Activated B cell treated with CpG ODN at 0.5 μM for 24 hours (primary cell): ENCODE data around the gene CCDC81. TPM values are rescaled to one million over a fixed set of nuclear protein-coding genes. Genes with fewer than 3 reads are reported as not detected.

Experiments
- ATAC-seq: fragments of 200-7000 bp; cut with Tn5 transposase; one replicate; pipeline ENCODE4 v1.10.0; 2021; ENCODE audit warnings: low read depth, mild to moderate bottlenecking, moderate library complexity
- CTCF ChIA-PET: fragments of 350-600 bp; sonication (Branson Sonifier 250); formaldehyde crosslinking; loops from one replicate; lab custom pipeline; 2021; ENCODE audit warnings: antibody characterized with exemption; lab: Charles Lee
- POLR2A ChIA-PET: fragments of 350-600 bp; sonication (Branson Sonifier 250); formaldehyde crosslinking; loops from one replicate; lab custom pipeline; 2021; ENCODE audit warnings: antibody characterized with exemption; lab: Charles Lee
- DNase-seq: peaks from one replicate; pipeline ENCODE4 v3.0.0; 2022
- H3K27ac Mint-ChIP-seq: one replicate; pipeline ENCODE4 v1.8.0; 2020; ENCODE audit warnings: mixed read lengths
- H3K27me3 Mint-ChIP-seq: one replicate; pipeline ENCODE4 v1.8.0; 2021; ENCODE audit warnings: mixed read lengths
- H3K36me3 Mint-ChIP-seq: one replicate; pipeline ENCODE4 v1.8.0; 2021; ENCODE audit warnings: low read depth, mixed read lengths
- H3K4me1 Mint-ChIP-seq: one replicate; pipeline ENCODE4 v1.8.0; 2021; ENCODE audit warnings: mixed read lengths
- H3K4me3 Mint-ChIP-seq: one replicate; pipeline ENCODE4 v1.8.0; 2020; ENCODE audit warnings: mild to moderate bottlenecking, mixed read lengths
- H3K9me3 Mint-ChIP-seq: one replicate; pipeline ENCODE4 v1.8.0; 2020; ENCODE audit warnings: mixed read lengths
- intact Hi-C: fragments of 100-400 bp; cut with micrococcal nuclease; formaldehyde crosslinking; loops from one replicate; pipeline ENCODE4 v1.15.1; 2024
- total RNA-seq: library from RNA; stranded (reverse); gene quantifications from 2 replicates; pipeline ENCODE4 v1.2.3, GENCODE V29; 2022
- TF ChIP-seq, protein P1 (sequence below): fragments of 200-600 bp; IDR thresholded peaks from one replicate; pipeline ENCODE4 v1.8.0; 2022; ENCODE audit warnings: antibody characterized with exemption, mild to moderate bottlenecking

CCDC81 gene
- total RNA-seq, 1 donor from 2014 or later: 0.82 TPM

DNA sequence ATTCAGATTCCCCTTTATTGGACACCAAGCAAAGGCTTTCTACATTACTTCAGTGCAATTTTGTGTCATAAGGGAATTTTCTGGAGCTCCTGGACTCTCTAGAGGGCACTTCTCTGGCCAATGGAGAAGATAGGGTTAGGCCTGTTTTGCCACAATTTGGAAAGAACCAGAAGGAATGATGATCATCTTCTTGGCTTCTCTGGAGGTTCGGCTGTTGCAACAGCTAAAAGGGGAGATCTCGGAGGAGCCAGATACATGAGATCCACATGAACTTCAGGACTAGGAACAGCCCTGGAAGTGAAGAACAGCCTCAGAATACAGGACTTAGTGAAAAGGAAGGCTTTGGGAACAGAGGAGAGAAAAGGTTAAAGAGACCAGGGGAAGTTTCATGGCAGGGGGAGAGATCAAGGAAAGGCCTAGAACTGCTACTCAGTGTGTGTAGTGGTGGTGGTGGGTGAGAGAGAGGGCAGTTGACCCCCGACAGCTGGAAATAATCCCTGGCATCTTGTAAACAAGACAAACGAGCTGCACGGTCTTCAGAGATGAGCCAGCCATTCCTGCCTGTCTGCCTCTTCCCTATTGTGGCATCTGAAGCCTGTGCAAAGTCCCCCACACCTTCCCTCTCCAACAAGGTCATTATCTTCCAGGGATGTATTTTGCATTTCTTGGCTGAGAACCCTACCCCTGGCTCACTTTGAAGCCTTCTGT lies 83.8 kb downstream of the CCDC81 start:
- H3K4me3 Mint-ChIP-seq: no peak overlapping the region
- no peaks in the 10 kb centered on the region for H3K9me3 Mint-ChIP-seq
- no peaks in the 10 kb centered on the region for H3K27me3 Mint-ChIP-seq
- DNase-seq (no peak), ATAC-seq (no peak)
- H3K36me3 Mint-ChIP-seq: no peaks in the 10 kb centered on the region
- ChIA-PET POLR2A (no interaction called here), CTCF (interaction anchor here (1.0 to 2.3 kb wide), 2 partner anchors 150 to 359 kb away, joined by 5 to 27 read pairs; no protein-coding TSS in a partner anchor)
- H3K27ac Mint-ChIP-seq: no peak overlapping the region
- TF ChIP-seq, protein P1, sequence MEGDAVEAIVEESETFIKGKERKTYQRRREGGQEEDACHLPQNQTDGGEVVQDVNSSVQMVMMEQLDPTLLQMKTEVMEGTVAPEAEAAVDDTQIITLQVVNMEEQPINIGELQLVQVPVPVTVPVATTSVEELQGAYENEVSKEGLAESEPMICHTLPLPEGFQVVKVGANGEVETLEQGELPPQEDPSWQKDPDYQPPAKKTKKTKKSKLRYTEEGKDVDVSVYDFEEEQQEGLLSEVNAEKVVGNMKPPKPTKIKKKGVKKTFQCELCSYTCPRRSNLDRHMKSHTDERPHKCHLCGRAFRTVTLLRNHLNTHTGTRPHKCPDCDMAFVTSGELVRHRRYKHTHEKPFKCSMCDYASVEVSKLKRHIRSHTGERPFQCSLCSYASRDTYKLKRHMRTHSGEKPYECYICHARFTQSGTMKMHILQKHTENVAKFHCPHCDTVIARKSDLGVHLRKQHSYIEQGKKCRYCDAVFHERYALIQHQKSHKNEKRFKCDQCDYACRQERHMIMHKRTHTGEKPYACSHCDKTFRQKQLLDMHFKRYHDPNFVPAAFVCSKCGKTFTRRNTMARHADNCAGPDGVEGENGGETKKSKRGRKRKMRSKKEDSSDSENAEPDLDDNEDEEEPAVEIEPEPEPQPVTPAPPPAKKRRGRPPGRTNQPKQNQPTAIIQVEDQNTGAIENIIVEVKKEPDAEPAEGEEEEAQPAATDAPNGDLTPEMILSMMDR: no peak
- peaks cover 2% of the 10 kb centered on the region for H3K4me1 Mint-ChIP-seq
- intact Hi-C loops: loop anchor here (5.0 kb wide), 3 partner anchors 344 to 861 kb away; partner anchors contain the start of gene PRSS23

DNA sequence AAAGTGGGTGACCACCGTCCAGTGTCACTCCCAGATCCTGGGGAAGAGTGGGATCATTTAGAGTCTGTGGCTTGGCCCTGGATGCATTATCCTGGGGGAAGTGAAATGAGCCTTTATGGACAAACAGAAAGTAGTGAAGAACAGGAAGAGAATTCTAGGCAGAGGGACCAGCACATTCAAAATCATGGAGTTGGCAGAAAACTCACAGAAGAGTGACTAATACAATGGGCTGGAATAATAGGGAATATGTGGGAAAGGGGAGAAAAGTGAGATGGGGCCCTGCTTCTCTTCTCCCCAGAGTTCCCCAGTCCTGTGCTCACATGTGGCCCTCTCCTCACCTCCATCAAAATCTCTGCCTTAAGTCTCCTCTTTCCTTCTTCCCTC lies 84.3 kb downstream of the CCDC81 start:
- ATAC-seq (no peak), DNase-seq (no peak)
- TF ChIP-seq, protein P1: no peak
- Mint-ChIP-seq H3K9me3 (no peaks in the 10 kb centered on the region), H3K4me1 (peaks cover 2% of the 10 kb centered on the region), H3K4me3 (no peak overlapping the region), H3K27me3 (no peaks in the 10 kb centered on the region), H3K36me3 (no peaks in the 10 kb centered on the region), H3K27ac (no peak overlapping the region)
- ChIA-PET CTCF (interaction anchor here (1.0 kb wide), 1 partner anchor 359 kb away, joined by 5 read pairs; no protein-coding TSS in a partner anchor), POLR2A (no interaction called here)
- intact Hi-C loops: loop anchor here (5.0 kb wide), 3 partner anchors 343 to 862 kb away; partner anchors contain the start of gene PRSS23

DNA sequence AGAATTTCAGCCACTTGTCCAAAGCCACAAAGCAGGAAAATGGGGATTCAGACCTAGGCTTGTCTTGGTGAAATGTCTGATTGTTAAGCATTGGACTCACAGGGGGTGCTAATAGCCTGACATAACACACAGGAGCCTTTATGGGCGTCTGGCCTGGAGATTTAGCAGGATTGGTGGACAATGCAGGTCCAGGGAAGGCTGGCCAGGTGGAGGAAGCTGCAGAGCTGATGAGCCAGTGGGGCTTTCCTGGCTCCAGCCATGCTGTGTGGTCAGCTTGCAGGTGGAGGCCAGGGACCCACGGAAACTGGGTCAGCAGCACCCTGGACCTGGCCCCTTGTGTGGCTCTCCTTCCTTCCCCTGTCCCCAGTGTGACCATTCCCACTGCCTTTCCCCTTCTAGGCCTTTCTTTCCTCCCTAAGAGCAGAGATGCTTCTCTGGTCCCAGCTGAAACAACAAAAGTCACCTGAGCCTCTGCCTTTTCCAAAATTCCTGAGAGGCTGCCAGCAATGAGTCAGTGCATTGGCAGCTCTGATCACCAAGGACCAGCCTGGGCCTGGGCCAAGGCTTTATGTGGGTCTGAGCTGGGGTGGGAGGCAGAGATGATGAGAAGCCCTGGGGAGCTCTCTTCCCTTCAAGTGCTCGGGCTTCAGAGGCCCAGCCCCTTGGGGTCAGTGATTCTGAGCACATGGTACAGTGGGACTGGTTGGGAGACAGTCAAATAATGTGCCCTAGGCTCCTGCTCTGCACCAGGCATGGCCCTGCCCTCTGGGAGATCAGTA lies 85.2 kb downstream of the CCDC81 start:
- H3K4me1 Mint-ChIP-seq: peaks cover 2% of the 10 kb centered on the region
- TF ChIP-seq, protein P1: no peak
- H3K27me3 Mint-ChIP-seq: no peaks in the 10 kb centered on the region
- ATAC-seq: no peak
- no peaks in the 10 kb centered on the region for H3K9me3 Mint-ChIP-seq
- H3K27ac Mint-ChIP-seq: no peak overlapping the region
- CTCF ChIA-PET: interaction anchor here (1.1 kb wide), 1 partner anchor 33 kb away, joined by 4 read pairs; no protein-coding TSS in a partner anchor
- no peak overlapping the region for H3K4me3 Mint-ChIP-seq
- H3K36me3 Mint-ChIP-seq: no peaks in the 10 kb centered on the region
- POLR2A ChIA-PET: no interaction called here
- no peak for DNase-seq
- intact Hi-C loops: loop anchor here (5.0 kb wide), 3 partner anchors 342 to 863 kb away; partner anchors contain the start of gene PRSS23

DNA sequence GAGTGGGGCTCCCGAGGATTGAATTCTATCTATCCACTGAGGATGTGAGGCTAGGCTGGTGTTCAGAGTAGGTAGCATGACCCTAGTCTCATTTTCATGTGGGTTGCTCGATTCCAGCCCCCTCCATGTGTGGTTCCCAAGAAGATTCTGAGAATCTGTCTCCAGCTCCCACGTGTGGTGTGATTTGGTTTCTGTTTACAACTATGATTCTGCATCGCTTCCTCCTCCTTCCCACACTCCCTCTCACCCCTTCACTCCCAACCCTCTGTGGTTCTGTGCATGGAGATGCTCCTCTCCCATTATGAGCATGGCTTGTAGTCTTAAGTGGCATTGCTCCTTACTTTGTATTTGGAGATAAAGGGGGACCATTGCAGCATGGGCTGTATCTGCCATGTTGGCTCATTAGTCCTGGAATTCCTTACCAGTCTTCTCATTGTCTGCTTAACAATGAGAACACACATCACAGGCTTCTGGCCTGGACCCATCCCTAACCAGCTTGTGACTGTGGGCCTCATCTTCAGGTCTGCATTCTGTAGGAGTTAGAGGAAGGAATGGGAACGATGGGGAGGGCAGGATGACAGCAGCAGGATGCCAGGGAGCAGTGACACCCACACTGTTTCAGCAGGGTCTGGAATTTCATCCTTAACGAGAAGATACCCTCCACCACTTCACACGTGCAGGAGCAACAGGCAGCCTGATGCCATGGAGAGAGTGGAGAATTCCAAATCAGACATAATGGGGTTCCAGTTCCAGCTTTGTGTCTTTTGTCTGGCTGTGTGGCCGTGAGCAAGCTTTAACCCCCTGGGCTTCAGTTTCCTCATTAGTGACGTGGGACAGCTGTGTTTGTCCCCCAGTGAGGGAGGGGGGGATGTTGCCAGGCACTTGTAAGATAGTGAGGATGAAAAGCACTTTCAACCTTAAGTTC lies 86.0 kb downstream of the CCDC81 start:
- DNase-seq (no peak), ATAC-seq (no peak)
- Mint-ChIP-seq H3K4me1 (peaks cover 2% of the 10 kb centered on the region), H3K27ac (no peak overlapping the region), H3K9me3 (no peaks in the 10 kb centered on the region), H3K4me3 (no peak overlapping the region), H3K27me3 (no peaks in the 10 kb centered on the region), H3K36me3 (no peaks in the 10 kb centered on the region)
- TF ChIP-seq, protein P1: no peak
- intact Hi-C loops: no loop called here
- ChIA-PET POLR2A (no interaction called here), CTCF (interaction anchor here (1.1 to 1.2 kb wide), 2 partner anchors 32 to 148 kb away, joined by 4 to 5 read pairs; no protein-coding TSS in a partner anchor)
